HG02610 (cell line): ENCODE data around the gene PGGHG.
A peak's percentile ranks its signal among the peaks of the same experiment; 100 is the strongest.
"Not testable (repeated sequence)": the region's sequence is repeated elsewhere in the genome, so short reads cannot be mapped to it uniquely, and the experiment has no call there.

ENCODE experiments used
- ATAC-seq: cut with Tn5 transposase; IDR thresholded peaks from one replicate; pipeline ENCODE4 v1.9.1; 2021; ENCODE audit warnings: mild to moderate bottlenecking, moderate library complexity; ENCODE audit not compliant: unreplicated experiment

The PGGHG gene

DNA sequence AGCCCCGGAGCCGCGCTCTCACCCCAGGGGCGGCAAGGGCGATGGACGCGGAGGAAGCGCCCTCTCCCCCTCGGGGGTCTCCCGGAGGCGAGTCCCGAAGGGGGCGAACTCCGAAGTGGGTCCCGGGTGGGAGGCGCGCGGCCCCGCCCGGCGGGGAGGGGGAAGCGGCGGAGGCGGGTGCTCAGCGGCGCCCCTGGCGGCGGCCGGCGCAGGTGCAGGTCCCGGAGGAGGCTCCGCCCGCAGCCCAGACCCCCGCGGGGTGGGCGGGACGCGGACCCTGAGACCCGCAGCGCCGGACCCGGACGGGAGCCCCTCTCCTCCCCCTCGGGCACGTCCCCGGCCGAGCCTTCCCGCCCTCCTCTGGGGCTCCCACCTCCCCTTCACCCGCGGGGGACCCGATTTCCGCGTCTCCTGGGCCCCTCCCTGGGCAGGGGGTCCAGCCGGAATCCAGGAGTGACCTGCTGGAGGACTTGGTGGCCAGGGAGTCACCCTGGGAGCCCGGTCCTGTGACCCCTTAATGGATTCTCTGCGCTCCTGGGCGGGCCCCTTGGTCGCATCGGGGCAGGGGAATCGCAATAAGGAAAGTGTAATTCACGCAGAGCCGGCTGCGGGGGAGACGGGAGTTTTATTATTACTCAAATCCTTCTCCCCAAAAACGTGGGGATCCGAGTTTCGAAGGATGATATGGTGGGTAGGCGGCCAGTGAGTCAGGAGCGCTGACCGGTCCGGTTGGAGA is 22.3 kb downstream of the PGGHG start:
- ATAC-seq = not testable (repeated sequence)

- no peak for ATAC-seq
Observed at GRCh38 chr11:312092-312816, 23.3 kb downstream of the PGGHG start.

DNA sequence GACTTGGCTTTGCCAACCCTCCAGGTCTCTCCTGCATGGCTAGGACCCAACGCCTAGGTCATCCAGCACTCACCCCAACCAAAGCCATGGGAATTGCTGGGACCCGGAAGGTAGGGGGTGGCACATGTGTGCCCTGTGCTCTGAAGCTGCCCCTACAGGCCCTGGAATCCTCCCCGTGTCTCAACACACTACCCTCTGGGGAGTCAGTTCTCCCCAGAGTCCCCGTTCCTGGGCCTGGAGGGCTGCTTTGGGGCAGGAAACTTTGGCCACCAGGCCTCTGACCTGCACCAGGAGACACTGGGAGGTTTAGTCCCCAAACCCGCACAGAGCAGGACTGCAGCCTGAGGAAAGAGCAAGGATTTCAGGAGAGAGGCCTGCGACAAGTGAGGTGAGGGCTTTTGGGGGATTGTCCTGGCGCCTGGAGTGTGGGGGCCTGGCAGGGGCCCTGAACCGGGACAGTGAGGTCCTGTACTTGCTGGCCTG is 24.4 kb downstream of the PGGHG start:
- ATAC-seq = no peak

- peak; percentile 27 for ATAC-seq
Observed at GRCh38 chr11:313787-314553, 25.0 kb downstream of the PGGHG start, which contains the start of gene IFITM1. TSS of gene IFITM1 (plus strand) at chr11:314040. CDS start at chr11:314171, 131 bp downstream.

DNA sequence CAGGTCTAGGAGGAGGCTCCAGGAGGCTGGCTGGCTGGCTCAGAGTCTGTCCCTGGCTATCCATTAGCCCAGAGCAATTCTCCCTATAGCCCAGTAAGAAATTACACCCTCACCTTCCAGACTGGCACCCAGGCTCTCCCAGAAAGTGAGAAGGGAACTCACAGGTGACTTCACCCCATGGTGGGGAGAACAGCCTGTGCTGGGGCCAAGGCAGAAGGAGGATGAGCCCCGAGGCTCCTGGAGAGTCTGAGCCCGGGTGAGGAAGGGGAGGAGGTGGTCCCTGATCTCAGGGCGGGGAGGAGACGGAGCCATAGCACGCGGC is 25.6 kb downstream of the PGGHG start:
- not testable (repeated sequence) for ATAC-seq

DNA sequence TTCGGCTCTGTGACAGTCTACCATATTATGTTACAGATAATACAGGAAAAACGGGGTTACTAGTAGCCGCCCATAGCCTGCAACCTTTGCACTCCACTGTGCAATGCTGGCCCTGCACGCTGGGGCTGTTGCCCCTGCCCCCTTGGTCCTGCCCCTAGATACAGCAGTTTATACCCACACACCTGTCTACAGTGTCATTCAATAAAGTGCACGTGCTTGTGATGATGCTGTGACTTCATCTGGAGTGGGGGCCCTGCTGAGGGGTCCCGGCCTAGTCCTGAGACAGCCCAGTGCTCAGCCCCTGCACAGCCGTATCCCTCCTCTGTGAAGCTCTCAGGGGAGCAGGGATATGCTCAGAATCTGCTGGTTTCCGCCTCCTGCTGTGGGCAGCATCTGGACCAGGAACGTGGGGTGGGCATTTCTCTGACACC is 26.1 kb downstream of the PGGHG start:
- no peak for ATAC-seq

DNA sequence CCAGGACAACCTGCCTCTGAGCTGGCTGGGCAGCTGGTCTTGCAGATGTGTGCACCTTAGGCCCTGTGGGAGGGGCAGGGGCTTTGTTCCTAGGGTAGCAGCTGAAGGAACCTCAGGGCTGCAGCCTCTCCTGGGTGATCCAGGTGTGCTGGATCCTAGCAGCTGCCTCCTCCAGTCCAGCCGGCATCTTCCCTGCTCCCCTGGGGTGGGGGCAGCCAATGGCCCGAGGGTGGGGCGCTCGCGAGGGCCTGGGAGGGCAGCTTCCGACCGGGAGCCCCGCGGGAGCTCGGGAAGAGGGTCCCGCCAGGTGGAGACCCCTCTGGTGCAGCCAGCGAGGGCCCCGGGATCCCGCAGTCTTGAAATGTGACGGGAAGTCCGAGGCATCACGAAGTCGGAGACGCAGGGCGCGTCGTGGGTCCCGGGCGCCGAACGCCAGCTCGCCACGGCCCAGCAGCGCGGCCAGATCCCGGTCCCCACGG is 26.6 kb downstream of the PGGHG start:
- ATAC-seq = no peak

DNA sequence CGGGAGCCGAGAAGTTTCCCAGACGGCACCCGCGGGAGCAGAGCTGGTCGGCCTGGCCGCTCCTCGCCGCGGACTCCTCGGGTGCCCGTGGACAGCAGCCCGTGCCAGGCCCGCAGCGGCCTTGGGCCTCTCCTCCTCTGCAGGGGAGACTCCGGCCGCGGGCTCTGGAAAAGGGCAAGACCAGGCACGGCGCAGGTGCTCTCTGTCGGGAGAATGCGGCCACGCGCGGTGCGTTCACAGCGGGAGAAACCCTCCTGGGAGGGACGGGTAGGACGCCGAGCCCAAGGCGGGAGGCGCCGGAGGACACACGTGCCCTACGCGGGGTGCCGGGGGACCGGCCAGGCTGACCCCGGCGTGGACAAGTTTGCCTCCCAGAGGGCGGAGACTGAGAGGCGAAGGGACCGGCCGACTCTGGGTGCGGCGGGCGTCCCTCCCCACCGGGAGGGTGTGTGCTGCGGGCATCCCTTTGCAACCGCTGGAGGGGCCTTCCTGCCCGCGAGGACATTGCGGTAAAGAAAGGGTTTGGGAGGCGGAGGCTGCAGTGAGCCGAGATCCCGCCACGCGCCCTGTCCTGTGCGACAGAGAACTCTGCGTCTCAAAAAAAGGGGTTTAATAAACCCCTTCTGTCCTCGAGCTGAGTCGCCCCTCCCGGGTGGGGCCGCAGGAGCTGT is 27.2 kb downstream of the PGGHG start:
- no peak for ATAC-seq

DNA sequence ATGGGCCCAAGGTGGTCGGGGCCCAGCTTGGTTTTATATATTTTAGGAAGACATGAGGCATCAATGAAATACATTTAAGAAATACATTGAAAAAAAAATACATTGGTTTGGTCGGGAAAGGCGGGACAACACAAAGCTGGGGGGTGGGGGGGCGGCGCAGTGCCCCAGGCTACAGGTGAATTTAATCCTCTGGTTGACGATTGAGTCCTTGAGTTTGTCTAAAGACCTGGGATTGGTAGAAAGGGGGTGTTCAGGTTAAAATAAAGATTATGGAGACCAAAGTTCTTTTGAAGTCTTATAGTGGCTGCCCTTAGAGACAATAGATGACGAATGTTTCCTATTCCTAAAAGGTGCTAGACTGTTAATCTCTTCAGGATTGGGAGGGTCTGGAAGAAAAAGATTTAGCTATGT is 28.0 kb downstream of the PGGHG start:
- ATAC-seq = no peak

DNA sequence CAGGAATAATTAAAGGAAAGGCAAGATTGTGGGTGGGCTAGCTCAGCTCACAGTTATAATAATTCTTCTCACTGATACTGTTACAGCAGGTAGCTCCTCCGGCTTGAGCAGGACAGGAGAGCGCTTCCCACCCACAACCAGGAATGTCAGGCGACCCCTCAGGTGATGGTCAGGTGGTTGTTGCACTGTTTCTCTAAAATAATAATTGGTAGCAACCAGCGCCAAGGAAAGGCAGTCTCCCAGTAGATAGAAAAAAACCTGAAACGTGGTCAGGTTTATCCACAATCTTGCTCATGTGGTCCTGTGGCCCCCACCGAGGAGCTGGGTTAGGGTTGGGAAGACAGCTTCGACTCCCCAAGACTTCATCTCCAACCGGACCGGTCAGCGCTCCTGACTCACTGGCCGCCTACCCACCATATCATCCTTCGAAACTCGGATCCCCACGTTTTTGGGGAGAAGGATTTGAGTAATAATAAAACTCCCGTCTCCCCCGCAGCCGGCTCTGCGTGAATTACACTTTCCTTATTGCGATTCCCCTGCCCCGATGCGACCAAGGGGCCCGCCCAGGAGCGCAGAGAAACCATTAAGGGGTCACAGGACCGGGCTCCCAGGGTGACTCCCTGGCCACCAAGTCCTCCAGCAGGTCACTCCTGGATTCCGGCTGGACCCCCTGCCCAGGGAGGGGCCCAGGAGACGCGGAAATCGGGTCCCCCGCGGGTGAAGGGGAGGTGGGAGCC is 28.9 kb downstream of the PGGHG start:
- ATAC-seq = peak; percentile 15

GRCh38 chr11:318405-319120 is 29.6 kb downstream of the PGGHG start:
- ATAC-seq = peak; percentile 38

- ATAC-seq = not testable (repeated sequence)
Observed at GRCh38 chr11:319121-319887, 30.4 kb downstream of the PGGHG start.

DNA sequence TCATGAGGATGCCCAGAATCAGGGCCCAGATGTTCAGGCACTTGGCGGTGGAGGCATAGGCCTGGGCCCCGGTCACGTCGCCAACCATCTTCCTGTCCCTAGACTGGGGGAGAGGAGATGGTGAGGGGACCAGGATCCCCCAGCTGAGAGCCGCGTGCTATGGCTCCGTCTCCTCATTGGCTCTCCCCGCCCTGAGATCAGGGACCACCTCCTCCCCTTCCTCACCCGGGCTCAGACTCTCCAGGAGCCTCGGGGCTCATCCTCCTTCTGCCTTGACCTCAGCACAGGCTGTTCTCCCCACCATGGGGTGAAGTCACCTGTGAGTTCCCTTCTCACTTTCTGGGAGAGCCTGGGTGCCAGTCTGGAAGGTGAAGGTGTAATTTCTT is 31.0 kb downstream of the PGGHG start:
- not testable (repeated sequence) for ATAC-seq

DNA sequence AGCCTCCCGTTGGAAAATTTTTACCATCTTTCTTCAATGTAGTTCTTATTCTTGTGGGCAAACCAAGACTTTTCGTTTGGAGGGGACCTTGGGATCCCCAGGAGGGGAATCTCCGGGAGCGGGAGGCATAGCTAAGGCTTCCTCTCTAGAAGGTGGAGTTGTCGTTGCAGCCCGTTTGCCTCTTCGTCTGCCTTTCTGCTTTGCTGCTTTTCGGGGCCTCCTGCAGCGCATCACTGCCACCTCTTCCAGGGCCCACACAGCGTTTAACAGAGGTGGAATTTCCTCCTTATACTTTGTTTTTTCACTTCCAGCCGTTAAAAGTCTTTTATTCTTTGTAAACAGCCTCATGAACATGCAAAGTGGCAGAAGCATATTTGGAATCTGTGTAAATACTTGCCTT is 35.2 kb downstream of the PGGHG start:
- ATAC-seq = no peak

GRCh38 chr11:324593-325517 is 35.9 kb downstream of the PGGHG start:
- ATAC-seq = not testable (repeated sequence)

DNA sequence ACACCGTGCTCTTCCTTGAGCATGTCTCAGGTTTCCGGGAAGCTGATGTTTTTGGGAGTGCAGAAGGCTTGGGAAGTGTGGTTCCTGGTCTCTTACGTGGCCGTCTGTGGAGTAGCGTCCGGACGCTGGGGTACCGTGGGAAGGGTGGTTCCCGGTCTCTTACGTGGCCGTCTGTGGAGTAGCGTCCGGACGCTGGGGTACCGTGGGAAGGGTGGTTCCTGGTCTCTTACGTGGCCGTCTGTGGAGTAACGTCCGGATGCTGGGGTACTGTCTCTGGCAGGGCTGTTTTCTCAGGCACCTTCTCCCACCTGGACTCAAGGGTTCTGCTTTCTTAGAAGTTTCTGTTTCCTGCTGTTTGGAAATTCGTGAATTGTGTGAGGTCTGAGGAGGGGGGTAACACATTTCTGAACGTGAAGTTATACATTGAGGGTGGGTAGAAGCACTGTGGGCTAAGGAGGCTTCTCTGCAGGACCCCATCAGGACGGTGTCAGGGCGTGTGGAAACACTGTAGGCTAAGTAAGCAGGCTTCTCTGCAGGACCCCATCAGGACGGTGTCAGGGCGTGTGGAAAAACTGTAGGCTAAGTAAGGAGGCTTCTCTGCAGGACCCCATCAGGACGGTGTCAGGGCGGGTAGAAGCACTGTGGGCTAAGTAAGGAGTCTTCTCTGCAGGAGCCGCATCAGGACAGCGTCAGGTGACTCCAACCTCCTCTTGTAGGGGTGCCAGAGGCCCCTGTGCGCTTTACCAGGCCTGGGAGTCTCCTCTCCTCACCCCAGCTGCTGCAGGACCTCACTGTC is 37.1 kb downstream of the PGGHG start:
- ATAC-seq = no peak

GRCh38 chr11:326592-326841 is 37.6 kb downstream of the PGGHG start:
- no peak for ATAC-seq
